ENCODE measurements around the gene GNAS-AS1. TPM values are rescaled to one million over a fixed set of nuclear protein-coding genes. Genes with fewer than 3 reads are reported as not detected.

GNAS-AS1 gene
- total RNA-seq (1 to 10 TPM; 1.3 TPM), polyA plus RNA-seq (under 1 TPM in 1 of 3 donors, not detected in 2; 0.14 TPM), total RNA-seq (0 to 0.84 (median 0.51) reads per million in 6 experiments)

DNA sequence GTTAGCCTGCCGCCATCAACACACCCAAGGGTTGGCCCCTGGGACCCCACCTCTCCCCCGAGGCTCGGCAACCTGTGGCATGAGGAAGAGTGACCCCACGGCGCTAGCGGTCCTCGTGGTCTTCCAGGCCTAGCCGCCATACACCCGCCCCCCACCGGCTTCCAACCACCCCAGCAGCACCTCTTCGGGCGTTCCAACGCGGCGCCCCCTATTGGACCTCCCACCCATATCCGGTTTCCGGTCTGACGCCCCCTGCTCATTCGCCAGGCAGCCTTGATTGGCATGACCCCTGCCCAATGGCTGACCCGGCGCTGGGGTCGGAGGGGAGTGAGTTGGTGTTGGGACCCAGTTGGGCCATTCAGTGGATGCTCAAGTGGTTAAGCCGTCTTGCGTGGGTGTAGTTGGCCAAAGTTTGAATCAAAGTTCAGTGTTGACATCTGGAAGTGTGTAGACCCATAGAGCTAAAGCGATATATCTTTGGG, at the start of gene GNAS-AS1:
Gene GNAS-AS1 (minus strand): TSS at position 210 of the 482 bp plus-strand sequence.
- peaks cover 22 to 58% (median 38%) of the 10 kb centered on the region in 4 donors for H3K4me1 Mint-ChIP-seq
- ATAC-seq (peak; percentile 82 to 88), DNase-seq (peak; percentile 68 to 93 (median 80))
- peak within 1 kb of the TSS in 5 of 10 donors; percentile 42 to 85 (median 58) for H3K27ac Mint-ChIP-seq
- POLR2A ChIA-PET = interaction anchor here (1.0 to 2.3 kb wide), 2 partner anchors 199 to 462 kb away, joined by 3 to 14 read pairs; partner anchors contain the start of gene STX16
- peak within 1 kb of the TSS; percentile 85 to 98 (median 94) for H3K4me3 Mint-ChIP-seq
- H3K9me3 Mint-ChIP-seq = no peaks in the 10 kb centered on the region
- no peaks in the 10 kb centered on the region for H3K36me3 Mint-ChIP-seq
- peaks cover 6 to 64% (median 41%) of the 10 kb centered on the region in 5 donors for H3K27me3 Mint-ChIP-seq

GRCh38 chr20:58900397-58900796, 49.7 kb upstream of the GNAS-AS1 start:
- ATAC-seq = no peak
- Mint-ChIP-seq H3K9me3 (no peaks in the 10 kb centered on the region), H3K4me3 (peak overlapping the region in 1 of 10 donors; percentile 72), H3K27ac (peak overlapping the region in 6 of 10 donors; percentile 38 to 83 (median 55)), H3K4me1 (peaks cover 53 to 89% (median 80%) of the 10 kb centered on the region in 4 donors), H3K36me3 (peaks cover 0 to 89% (median 14%) of the 10 kb centered on the region in 3 donors), H3K27me3 (no peaks in the 10 kb centered on the region)
- POLR2A ChIA-PET = interaction anchor here (0.7 to 0.9 kb wide), 2 partner anchors 10 to 11 kb away, joined by 3 to 5 read pairs; no protein-coding TSS in a partner anchor
- no peak for DNase-seq

DNA sequence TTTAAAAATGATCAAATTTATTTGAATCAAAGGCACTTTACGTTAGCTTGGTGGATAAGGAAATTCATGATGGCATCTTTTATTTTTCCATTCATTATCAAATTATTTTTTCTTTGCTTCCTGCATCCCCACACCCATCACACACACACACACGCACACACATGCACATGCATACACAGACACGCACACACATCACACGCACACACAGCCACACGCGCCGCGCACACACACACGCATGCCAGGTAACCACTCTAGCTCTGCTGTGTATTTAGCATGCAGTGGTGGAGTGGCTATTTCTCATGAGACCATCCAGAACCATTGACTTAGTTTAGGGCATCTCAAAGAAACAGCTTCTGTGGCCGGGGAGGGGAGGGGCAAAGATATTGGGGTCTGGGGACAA, 48.8 kb upstream of the GNAS-AS1 start:
- peaks cover 53 to 89% (median 83%) of the 10 kb centered on the region in 4 donors for H3K4me1 Mint-ChIP-seq
- peak overlapping the region in 7 of 10 donors; percentile 5 to 70 (median 45) for H3K27ac Mint-ChIP-seq
- no peaks in the 10 kb centered on the region for H3K9me3 Mint-ChIP-seq
- peak overlapping the region in 2 of 10 donors; percentile 7 to 15 for H3K4me3 Mint-ChIP-seq
- POLR2A ChIA-PET = interaction anchor here (0.5 to 0.6 kb wide), 2 partner anchors 23 to 80 kb away, joined by 3 to 4 read pairs; no protein-coding TSS in a partner anchor
- no peak for DNase-seq
- no peak for ATAC-seq
- peaks cover 0 to 88% (median 11%) of the 10 kb centered on the region in 3 donors for H3K36me3 Mint-ChIP-seq
- no peaks in the 10 kb centered on the region for H3K27me3 Mint-ChIP-seq

GRCh38 chr20:58898629-58899408, 48.1 kb upstream of the GNAS-AS1 start:
- Mint-ChIP-seq H3K9me3 (no peaks in the 10 kb centered on the region), H3K4me1 (peaks cover 53 to 94% (median 88%) of the 10 kb centered on the region in 4 donors), H3K27me3 (no peaks in the 10 kb centered on the region), H3K4me3 (peak overlapping the region in 3 of 10 donors; percentile 1 to 37 (median 23)), H3K27ac (peak overlapping the region; percentile 8 to 94 (median 62)), H3K36me3 (peaks cover 0 to 82% (median 11%) of the 10 kb centered on the region in 3 donors)
- no peak for DNase-seq
- ATAC-seq = no peak
- POLR2A ChIA-PET = interaction anchor here (0.6 to 2.0 kb wide), 3 partner anchors 9 to 133 kb away, joined by 3 to 5 read pairs (median 5); partner anchors contain the start of gene ATP5F1E

- DNase-seq (no peak), ATAC-seq (no peak)
- Mint-ChIP-seq H3K4me3 (peak overlapping the region in 4 of 10 donors; percentile 11 to 45 (median 15)), H3K9me3 (no peaks in the 10 kb centered on the region), H3K36me3 (peaks cover 0 to 71% (median 4%) of the 10 kb centered on the region in 3 donors), H3K27ac (peak overlapping the region; percentile 46 to 94 (median 85)), H3K4me1 (peaks cover 53 to 94% (median 88%) of the 10 kb centered on the region in 4 donors), H3K27me3 (no peaks in the 10 kb centered on the region)
- POLR2A ChIA-PET = interaction anchor here (1.9 to 2.0 kb wide), 2 partner anchors 8 to 135 kb away, joined by 5 read pairs; partner anchors contain the start of gene ATP5F1E
These were observed 46.8 kb upstream of the GNAS-AS1 start for GRCh38 chr20:58897488-58897887.

DNA sequence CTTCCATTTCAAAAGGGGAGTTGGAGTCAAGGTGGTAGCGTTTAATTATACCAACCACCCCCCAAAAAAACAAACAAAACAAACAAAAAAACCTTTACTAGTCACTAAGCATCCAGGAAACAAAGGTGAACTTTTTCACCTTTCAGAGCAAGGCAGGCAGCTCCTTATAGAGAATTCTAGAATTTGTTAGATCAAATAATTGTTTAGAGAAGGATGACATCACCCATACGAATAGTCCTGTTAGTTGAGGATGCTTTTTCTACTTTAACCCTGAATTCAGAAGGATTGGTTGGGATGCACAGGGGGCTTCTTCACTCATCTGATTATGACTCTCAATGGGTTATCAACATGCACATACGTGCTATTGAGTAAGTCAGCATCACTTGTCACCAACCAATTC, 46.1 kb upstream of the GNAS-AS1 start:
- Mint-ChIP-seq H3K9me3 (no peaks in the 10 kb centered on the region), H3K27ac (peak overlapping the region; percentile 0 to 94 (median 76)), H3K4me3 (peak overlapping the region in 5 of 10 donors; percentile 1 to 40 (median 11)), H3K4me1 (peaks cover 49 to 93% (median 83%) of the 10 kb centered on the region in 4 donors), H3K36me3 (peaks cover 0 to 67% (median 3%) of the 10 kb centered on the region in 3 donors), H3K27me3 (no peaks in the 10 kb centered on the region)
- DNase-seq (no peak), ATAC-seq (no peak)
- POLR2A ChIA-PET = interaction anchor here (1.9 kb wide), 1 partner anchor 7 kb away, joined by 5 read pairs; no protein-coding TSS in a partner anchor

GRCh38 chr20:58895448-58896180, 44.9 kb upstream of the GNAS-AS1 start:
- POLR2A ChIA-PET = no interaction called here
- Mint-ChIP-seq H3K27ac (peak overlapping the region; percentile 63 to 94 (median 86)), H3K4me3 (peak overlapping the region in 9 of 10 donors; percentile 76 to 97 (median 83)), H3K4me1 (peaks cover 47 to 86% (median 75%) of the 10 kb centered on the region in 4 donors), H3K9me3 (no peaks in the 10 kb centered on the region), H3K27me3 (no peaks in the 10 kb centered on the region), H3K36me3 (peaks cover 0 to 59% (median 3%) of the 10 kb centered on the region in 3 donors)
- no peak for ATAC-seq
- DNase-seq = no peak

- POLR2A ChIA-PET = interaction anchor here (2.0 kb wide), 1 partner anchor 137 kb away, joined by 6 read pairs; the partner anchor contains the start of gene ATP5F1E
- ATAC-seq = no peak
- H3K9me3 Mint-ChIP-seq = no peaks in the 10 kb centered on the region
- peaks cover 42 to 79% (median 67%) of the 10 kb centered on the region in 4 donors for H3K4me1 Mint-ChIP-seq
- H3K27me3 Mint-ChIP-seq = no peaks in the 10 kb centered on the region
- H3K36me3 Mint-ChIP-seq = peaks cover 0 to 51% (median 3%) of the 10 kb centered on the region in 3 donors
- H3K4me3 Mint-ChIP-seq = peak overlapping the region; percentile 16 to 97 (median 82)
- DNase-seq = no peak
- peak overlapping the region; percentile 63 to 94 (median 86) for H3K27ac Mint-ChIP-seq
These were observed 44.1 kb upstream of the GNAS-AS1 start for GRCh38 chr20:58894652-58895447.

DNA sequence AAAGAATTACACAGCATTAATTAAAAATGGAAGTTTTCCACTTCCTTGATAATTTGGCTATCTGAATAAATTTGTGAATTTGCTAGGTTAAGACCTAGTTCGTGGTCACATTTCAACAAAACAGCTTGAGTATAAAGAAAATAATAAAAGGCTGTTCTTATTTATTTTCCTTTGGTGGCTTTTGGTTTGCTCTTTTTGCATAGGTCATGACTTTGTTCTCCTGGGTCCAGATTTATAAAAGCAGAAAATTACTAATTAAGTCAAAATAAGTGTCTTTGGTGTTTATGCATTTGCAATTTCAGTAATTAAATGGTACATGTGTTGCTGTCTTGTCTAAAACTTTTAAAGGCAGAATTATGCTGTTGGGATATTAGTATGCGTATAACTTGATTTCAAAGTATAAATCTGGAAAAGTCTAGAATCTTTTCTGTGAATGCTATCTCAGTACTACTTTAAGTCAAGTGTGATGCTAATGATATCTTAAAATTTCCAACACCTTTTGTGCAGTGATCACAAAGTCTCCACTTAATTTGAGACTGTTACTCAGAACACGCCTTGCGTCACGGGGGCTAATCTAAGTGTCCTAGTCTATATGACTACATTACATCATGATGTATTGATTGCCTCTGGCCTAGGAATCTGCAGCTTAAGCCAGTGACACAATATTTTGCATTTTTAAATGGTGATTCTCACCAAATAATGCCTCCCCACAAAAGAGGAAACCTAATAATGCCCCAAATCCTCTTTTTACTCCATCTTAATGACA, 42.8 kb upstream of the GNAS-AS1 start:
- DNase-seq (no peak), ATAC-seq (no peak)
- POLR2A ChIA-PET = interaction anchor here (1.6 to 2.0 kb wide), 2 partner anchors 88 to 138 kb away, joined by 3 to 6 read pairs; partner anchors contain the start of gene ATP5F1E
- Mint-ChIP-seq H3K27me3 (no peaks in the 10 kb centered on the region), H3K4me1 (peaks cover 32 to 66% (median 56%) of the 10 kb centered on the region in 4 donors), H3K9me3 (no peaks in the 10 kb centered on the region), H3K27ac (peak overlapping the region; percentile 64 to 98 (median 87)), H3K4me3 (peak overlapping the region; percentile 59 to 97 (median 84)), H3K36me3 (peaks cover 0 to 38% (median 3%) of the 10 kb centered on the region in 3 donors)

GRCh38 chr20:58892932-58893224, 42.2 kb upstream of the GNAS-AS1 start:
- Mint-ChIP-seq H3K36me3 (peaks cover 0 to 31% (median 3%) of the 10 kb centered on the region in 3 donors), H3K27me3 (no peaks in the 10 kb centered on the region), H3K27ac (peak overlapping the region; percentile 94 to 99 (median 98)), H3K4me1 (peaks cover 31 to 59% (median 55%) of the 10 kb centered on the region in 4 donors), H3K9me3 (no peaks in the 10 kb centered on the region), H3K4me3 (peak overlapping the region; percentile 91 to 98 (median 94))
- ATAC-seq = no peak
- no peak for DNase-seq
- POLR2A ChIA-PET = interaction anchor here (0.7 to 2.0 kb wide), 3 partner anchors 89 to 255 kb away, joined by 3 to 6 read pairs (median 3); partner anchors contain the start of gene ATP5F1E
